Stimulated activated CD8-positive, alpha-beta memory T cell treated with anti-CD3 and anti-CD28 coated beads, Interleukin-12 subunit alpha, Interleukin-12 subunit beta, amount 100 ng/mL, for 1 hour (primary cell): Measurements from ENCODE around the gene RPS18.

Source experiments
- DNase-seq: peaks from one replicate; pipeline ENCODE4 v3.0.0-alpha.2; 2020; ENCODE audit warnings: low read depth

The RPS18 gene

GRCh38 chr6:33314943-33315792 is 43.3 kb downstream of the RPS18 start:
- no peak for DNase-seq

- DNase-seq = no peak
Measured at GRCh38 chr6:33315793-33316602, 44.1 kb downstream of the RPS18 start.

- DNase-seq = no peak
Measured at GRCh38 chr6:33316603-33317418, 44.9 kb downstream of the RPS18 start.

GRCh38 chr6:33317419-33317668 is 45.5 kb downstream of the RPS18 start:
- peak; percentile 45 for DNase-seq

GRCh38 chr6:33317669-33318425 is 46.0 kb downstream of the RPS18 start, which contains the start of gene ZBTB22:
Gene ZBTB22 (minus strand): TSS chr6:33317744. CDS start chr6:33316916, 828 bp downstream.
- peak; percentile 90 for DNase-seq

- no peak for DNase-seq
Measured at GRCh38 chr6:33318426-33319073, 46.7 kb downstream of the RPS18 start.

GRCh38 chr6:33319939-33320314 is 48.1 kb downstream of the RPS18 start:
- no peak for DNase-seq

GRCh38 chr6:33320315-33321181 is 48.7 kb downstream of the RPS18 start:
- no peak for DNase-seq

- DNase-seq = no peak
Measured at GRCh38 chr6:33321227-33321626, 49.4 kb downstream of the RPS18 start.

GRCh38 chr6:33323623-33323948 is 51.7 kb downstream of the RPS18 start:
- DNase-seq = no peak

- DNase-seq = no peak
Measured at GRCh38 chr6:33324125-33324524, 52.2 kb downstream of the RPS18 start.
